DND-41 (cell line): Measurements from ENCODE around the gene PLRG1.

Source experiments
- CTCF ChIP-seq: IDR thresholded peaks from 2 replicates; pipeline ENCODE4 v1.5.1; 2012; ENCODE audit warnings: borderline replicate concordance, low read length, moderate library complexity, mild to moderate bottlenecking; ENCODE audit not compliant: poor library complexity, severe bottlenecking; ENCODE audit errors: extremely low read depth
- EZH2 ChIP-seq: IDR thresholded peaks from 3 replicates; pipeline ENCODE4 v1.6.1; 2012; ENCODE audit warnings: borderline replicate concordance, low read depth, mild to moderate bottlenecking, moderate library complexity, low read length, inconsistent platforms; ENCODE audit not compliant: severe bottlenecking

- no peak for TF ChIP-seq CTCF
- TF ChIP-seq EZH2 = no peak
These were observed 60.5 kb downstream of the PLRG1 start for GRCh38 chr4:154489558-154490233.
